ENCODE results near the gene MTCL3.

The MTCL3 gene

DNA sequence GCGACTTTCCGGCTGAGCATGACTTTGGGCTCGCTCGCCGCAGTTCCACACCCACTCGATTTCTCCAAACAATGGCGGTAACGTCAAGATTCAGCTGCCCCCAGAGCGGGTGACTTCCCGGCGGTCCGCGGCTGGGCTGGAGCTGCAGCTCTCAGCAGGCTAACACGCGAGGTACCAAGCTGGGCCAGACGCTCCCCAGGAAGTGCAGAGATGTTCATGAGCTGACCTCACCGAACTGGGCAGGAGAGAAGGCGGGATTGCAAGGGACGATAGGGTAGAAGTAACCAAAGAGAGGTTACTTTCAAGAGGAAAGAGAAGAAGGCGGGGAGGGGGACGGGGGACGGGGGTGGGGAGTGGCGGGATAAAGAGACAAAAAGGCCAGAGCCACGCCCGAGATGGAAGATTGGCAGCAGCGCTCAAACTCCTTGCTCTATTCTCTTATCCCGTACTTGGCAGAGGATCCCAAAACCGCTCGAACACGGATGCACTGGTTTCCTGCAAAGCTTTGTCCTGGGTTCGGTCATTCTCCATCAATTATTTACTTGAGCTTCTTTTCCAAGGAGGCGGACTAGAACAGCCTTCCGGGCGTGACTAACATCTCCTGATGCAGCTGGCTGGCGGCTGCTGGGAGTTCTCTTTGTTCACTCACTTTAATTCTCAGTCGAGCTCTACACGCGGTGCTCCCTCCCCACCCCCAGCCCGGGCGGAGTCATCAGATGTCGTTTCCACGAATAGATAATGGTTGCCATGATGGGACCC is at the start of gene MTCL3:
Gene MTCL3, minus strand, starts transcription at position 626 of the 759 bp plus-strand sequence.
- CTCF ChIA-PET = interaction anchor here (0.5 to 1.3 kb wide), 3 partner anchors 9 to 851 kb away, joined by 3 to 5 read pairs (median 4); no protein-coding TSS in a partner anchor
- DNase-seq = no peak

DNA sequence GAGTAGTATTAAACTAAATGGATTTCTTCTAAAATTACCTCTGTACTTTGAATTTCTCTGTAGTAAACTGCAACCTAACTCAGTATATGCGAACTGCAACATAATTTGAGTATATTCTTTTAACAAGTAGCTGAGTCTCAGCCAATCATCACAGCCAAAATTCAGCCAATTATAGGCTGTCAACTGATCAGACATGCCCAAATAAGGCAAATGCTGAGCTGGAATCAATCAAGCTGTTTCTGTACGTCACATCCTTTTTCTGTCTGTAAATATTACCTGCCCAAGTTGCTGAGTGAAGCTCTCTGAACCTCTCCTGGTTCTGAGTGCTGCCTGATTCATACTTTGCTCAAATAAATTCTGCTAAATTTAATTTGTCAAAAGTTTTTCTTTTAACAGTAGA is 48.3 kb upstream of the MTCL3 start:
- CTCF ChIA-PET = no interaction called here
- no peak for DNase-seq

More for the DNA sequence above, at the start of gene MTCL3:
- Histone ChIP-seq H3K36me3 (ENCODE audit: control insufficient read depth in 4 of 4, insufficient read depth in 4 of 4, low read length in 3 of 4) (no peaks in the 10 kb centered on the region), H3K27me3 (replicated peaks in 2 of 5; ENCODE audit: control insufficient read depth in 4 of 5, insufficient read depth in 5 of 5, low read length in 4 of 5) (peaks cover 30 to 82% (median 39%) of the 10 kb centered on the region in 5 experiments), H3K9me3 (ENCODE audit: control extremely low read depth in 1 of 5, control insufficient read depth in 4 of 5, insufficient read depth in 2 of 5, low read depth in 1 of 5, low read length in 4 of 5) (peaks cover 0 to 1% (median 0%) of the 10 kb centered on the region in 5 experiments), H3K4me1 (ENCODE audit: control extremely low read depth in 1 of 4, control insufficient read depth in 4 of 4, insufficient read depth in 4 of 4, low read length in 3 of 4) (peaks cover 9 to 22% (median 19%) of the 10 kb centered on the region in 4 experiments), H3K4me3 (ENCODE audit: control insufficient read depth in 1 of 7, extremely low read depth in 1 of 7, insufficient read depth in 4 of 7, low read depth in 2 of 7, low read length in 6 of 7) (no peak within 1 kb of the TSS), H3K27ac (ENCODE audit: insufficient read depth in 1 of 2, low read depth in 1 of 2, low read length in 2 of 2, poor library complexity in 1 of 2, severe bottlenecking in 2 of 2) (no peak within 1 kb of the TSS)
- 3% methylated on average over 32 of the region's 42 CpGs for WGBS (ENCODE audit: insufficient coverage)
- POLR2A ChIA-PET = no interaction called here

DNA sequence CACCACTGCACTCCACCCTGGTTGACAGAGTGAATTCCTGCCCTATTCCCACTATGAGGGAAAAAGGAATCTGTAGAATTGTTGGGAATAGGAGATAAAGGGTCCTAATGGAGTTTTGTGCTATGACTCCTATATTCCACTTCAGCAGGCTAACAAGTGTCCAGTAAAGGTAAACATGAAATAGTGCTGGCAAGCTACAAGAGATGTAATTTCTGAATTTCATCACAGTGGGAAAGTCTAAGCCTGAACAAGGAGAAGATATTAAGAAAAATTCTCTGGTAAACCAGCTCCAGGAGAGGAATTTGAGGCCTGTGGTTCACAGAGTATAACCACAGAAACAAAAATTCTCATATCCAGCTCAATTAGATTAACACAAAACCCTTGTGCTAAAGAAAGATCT is 47.5 kb upstream of the MTCL3 start:
- Histone ChIP-seq H3K27ac (ENCODE audit: insufficient read depth in 1 of 2, low read depth in 1 of 2, low read length in 2 of 2, poor library complexity in 1 of 2, severe bottlenecking in 2 of 2) (no peak overlapping the region), H3K27me3 (replicated peaks in 2 of 5; ENCODE audit: control insufficient read depth in 4 of 5, insufficient read depth in 5 of 5, low read length in 4 of 5) (no peaks in the 10 kb centered on the region), H3K9me3 (ENCODE audit: control extremely low read depth in 1 of 5, control insufficient read depth in 4 of 5, insufficient read depth in 2 of 5, low read depth in 1 of 5, low read length in 4 of 5) (no peaks in the 10 kb centered on the region), H3K36me3 (ENCODE audit: control insufficient read depth in 4 of 4, insufficient read depth in 4 of 4, low read length in 3 of 4) (no peaks in the 10 kb centered on the region), H3K4me1 (ENCODE audit: control extremely low read depth in 1 of 4, control insufficient read depth in 4 of 4, insufficient read depth in 4 of 4, low read length in 3 of 4) (no peaks in the 10 kb centered on the region), H3K4me3 (ENCODE audit: control insufficient read depth in 1 of 7, extremely low read depth in 1 of 7, insufficient read depth in 4 of 7, low read depth in 2 of 7, low read length in 6 of 7) (no peak overlapping the region)
- POLR2A ChIA-PET = no interaction called here
- CTCF ChIA-PET = no interaction called here
- DNase-seq = no peak

More for the DNA sequence above, 48.3 kb upstream of the MTCL3 start:
- Histone ChIP-seq H3K4me3 (ENCODE audit: control insufficient read depth in 1 of 7, extremely low read depth in 1 of 7, insufficient read depth in 4 of 7, low read depth in 2 of 7, low read length in 6 of 7) (no peak overlapping the region), H3K27me3 (replicated peaks in 2 of 5; ENCODE audit: control insufficient read depth in 4 of 5, insufficient read depth in 5 of 5, low read length in 4 of 5) (no peaks in the 10 kb centered on the region), H3K27ac (ENCODE audit: insufficient read depth in 1 of 2, low read depth in 1 of 2, low read length in 2 of 2, poor library complexity in 1 of 2, severe bottlenecking in 2 of 2) (no peak overlapping the region), H3K36me3 (ENCODE audit: control insufficient read depth in 4 of 4, insufficient read depth in 4 of 4, low read length in 3 of 4) (no peaks in the 10 kb centered on the region), H3K9me3 (ENCODE audit: control extremely low read depth in 1 of 5, control insufficient read depth in 4 of 5, insufficient read depth in 2 of 5, low read depth in 1 of 5, low read length in 4 of 5) (no peaks in the 10 kb centered on the region), H3K4me1 (ENCODE audit: control extremely low read depth in 1 of 4, control insufficient read depth in 4 of 4, insufficient read depth in 4 of 4, low read length in 3 of 4) (no peaks in the 10 kb centered on the region)
- WGBS (ENCODE audit: insufficient coverage) = no CpG with 5 or more reads among the region's 2 CpGs
- POLR2A ChIA-PET = no interaction called here

- DNase-seq = no peak
- no peaks in the 10 kb centered on the region for H3K4me1 ChIP-seq (ENCODE audit: control extremely low read depth in 1 of 4, control insufficient read depth in 4 of 4, insufficient read depth in 4 of 4, low read length in 3 of 4)
- no peaks in the 10 kb centered on the region for H3K9me3 ChIP-seq (ENCODE audit: control extremely low read depth in 1 of 5, control insufficient read depth in 4 of 5, insufficient read depth in 2 of 5, low read depth in 1 of 5, low read length in 4 of 5)
- H3K36me3 ChIP-seq (ENCODE audit: control insufficient read depth in 4 of 4, insufficient read depth in 4 of 4, low read length in 3 of 4) = no peaks in the 10 kb centered on the region
- H3K27me3 ChIP-seq (replicated peaks in 2 of 5; ENCODE audit: control insufficient read depth in 4 of 5, insufficient read depth in 5 of 5, low read length in 4 of 5) = no peaks in the 10 kb centered on the region
- ChIA-PET CTCF (no interaction called here), POLR2A (no interaction called here)
- H3K27ac ChIP-seq (ENCODE audit: insufficient read depth in 1 of 2, low read depth in 1 of 2, low read length in 2 of 2, poor library complexity in 1 of 2, severe bottlenecking in 2 of 2) = no peak overlapping the region
- H3K4me3 ChIP-seq (ENCODE audit: control insufficient read depth in 1 of 7, extremely low read depth in 1 of 7, insufficient read depth in 4 of 7, low read depth in 2 of 7, low read length in 6 of 7) = no peak overlapping the region
These were observed 47.0 kb upstream of the MTCL3 start for GRCh38 chr6:127566119-127566518.

- 100% methylated on average over 1 of the region's 3 CpGs for WGBS (ENCODE audit: insufficient coverage)
- H3K36me3 ChIP-seq (ENCODE audit: control insufficient read depth in 4 of 4, insufficient read depth in 4 of 4, low read length in 3 of 4) = no peaks in the 10 kb centered on the region
- ChIA-PET CTCF (no interaction called here), POLR2A (no interaction called here)
- DNase-seq = no peak
- no peaks in the 10 kb centered on the region for H3K4me1 ChIP-seq (ENCODE audit: control extremely low read depth in 1 of 4, control insufficient read depth in 4 of 4, insufficient read depth in 4 of 4, low read length in 3 of 4)
- H3K4me3 ChIP-seq (ENCODE audit: control insufficient read depth in 1 of 7, extremely low read depth in 1 of 7, insufficient read depth in 4 of 7, low read depth in 2 of 7, low read length in 6 of 7) = no peak overlapping the region
- no peaks in the 10 kb centered on the region for H3K27me3 ChIP-seq (replicated peaks in 2 of 5; ENCODE audit: control insufficient read depth in 4 of 5, insufficient read depth in 5 of 5, low read length in 4 of 5)
- H3K27ac ChIP-seq (ENCODE audit: insufficient read depth in 1 of 2, low read depth in 1 of 2, low read length in 2 of 2, poor library complexity in 1 of 2, severe bottlenecking in 2 of 2) = no peak overlapping the region
- no peaks in the 10 kb centered on the region for H3K9me3 ChIP-seq (ENCODE audit: control extremely low read depth in 1 of 5, control insufficient read depth in 4 of 5, insufficient read depth in 2 of 5, low read depth in 1 of 5, low read length in 4 of 5)
These were observed 45.6 kb upstream of the MTCL3 start for GRCh38 chr6:127564761-127565160.

DNA sequence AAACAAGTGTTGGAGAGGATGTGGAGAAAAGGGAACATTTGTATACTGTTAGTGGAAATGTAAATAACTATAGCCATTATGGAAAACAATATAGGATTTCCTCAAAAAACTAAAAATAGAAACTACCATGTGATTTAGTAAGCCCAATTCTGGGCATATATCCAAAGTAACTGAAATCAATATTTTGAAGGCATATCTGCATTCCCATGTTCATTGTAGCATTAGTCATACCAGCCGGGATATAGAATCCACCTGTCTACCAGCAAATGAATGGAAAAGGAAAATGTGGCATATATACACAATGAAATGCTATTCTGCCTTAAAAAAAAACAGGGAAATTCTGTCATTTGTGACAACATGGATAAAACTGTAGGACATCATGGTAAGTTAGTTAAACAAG is 42.5 kb upstream of the MTCL3 start:
- POLR2A ChIA-PET = no interaction called here

GRCh38 chr6:127554435-127555006 is 35.4 kb upstream of the MTCL3 start:
- Histone ChIP-seq H3K4me1 (ENCODE audit: control extremely low read depth in 1 of 4, control insufficient read depth in 4 of 4, insufficient read depth in 4 of 4, low read length in 3 of 4) (no peaks in the 10 kb centered on the region), H3K4me3 (ENCODE audit: control insufficient read depth in 1 of 7, extremely low read depth in 1 of 7, insufficient read depth in 4 of 7, low read depth in 2 of 7, low read length in 6 of 7) (no peak overlapping the region), H3K36me3 (ENCODE audit: control insufficient read depth in 4 of 4, insufficient read depth in 4 of 4, low read length in 3 of 4) (no peaks in the 10 kb centered on the region), H3K27ac (ENCODE audit: insufficient read depth in 1 of 2, low read depth in 1 of 2, low read length in 2 of 2, poor library complexity in 1 of 2, severe bottlenecking in 2 of 2) (no peak overlapping the region), H3K27me3 (replicated peaks in 2 of 5; ENCODE audit: control insufficient read depth in 4 of 5, insufficient read depth in 5 of 5, low read length in 4 of 5) (peaks cover 0 to 3% (median 0%) of the 10 kb centered on the region in 5 experiments), H3K9me3 (ENCODE audit: control extremely low read depth in 1 of 5, control insufficient read depth in 4 of 5, insufficient read depth in 2 of 5, low read depth in 1 of 5, low read length in 4 of 5) (no peaks in the 10 kb centered on the region)
- ChIA-PET CTCF (no interaction called here), POLR2A (no interaction called here)
- peak in 2 of 3 donors; percentile 6 to 23 for DNase-seq
- WGBS (ENCODE audit: insufficient coverage) = 56% methylated on average over 2 of the region's 2 CpGs

More for the DNA sequence above, 42.5 kb upstream of the MTCL3 start:
- CTCF ChIA-PET = no interaction called here
- Histone ChIP-seq H3K27me3 (replicated peaks in 2 of 5; ENCODE audit: control insufficient read depth in 4 of 5, insufficient read depth in 5 of 5, low read length in 4 of 5) (no peaks in the 10 kb centered on the region), H3K4me1 (ENCODE audit: control extremely low read depth in 1 of 4, control insufficient read depth in 4 of 4, insufficient read depth in 4 of 4, low read length in 3 of 4) (no peaks in the 10 kb centered on the region), H3K27ac (ENCODE audit: insufficient read depth in 1 of 2, low read depth in 1 of 2, low read length in 2 of 2, poor library complexity in 1 of 2, severe bottlenecking in 2 of 2) (no peak overlapping the region), H3K36me3 (ENCODE audit: control insufficient read depth in 4 of 4, insufficient read depth in 4 of 4, low read length in 3 of 4) (no peaks in the 10 kb centered on the region), H3K9me3 (ENCODE audit: control extremely low read depth in 1 of 5, control insufficient read depth in 4 of 5, insufficient read depth in 2 of 5, low read depth in 1 of 5, low read length in 4 of 5) (no peaks in the 10 kb centered on the region), H3K4me3 (ENCODE audit: control insufficient read depth in 1 of 7, extremely low read depth in 1 of 7, insufficient read depth in 4 of 7, low read depth in 2 of 7, low read length in 6 of 7) (no peak overlapping the region)
- no peak for DNase-seq
- WGBS (ENCODE audit: insufficient coverage) = no CpG with 5 or more reads among the region's 1 CpG

Data from common myeloid progenitor, CD34-positive (primary cell).